Stimulated activated CD8-positive, alpha-beta memory T cell treated with anti-CD3 and anti-CD28 coated beads, Interleukin-12 subunit alpha, Interleukin-12 subunit beta, amount 100 ng/mL, for 4 hours (primary cell): Measurements from ENCODE around the gene SMAD5.

ENCODE experiments used
- DNase-seq: peaks from one replicate; pipeline ENCODE4 v3.0.0-alpha.2; 2020; ENCODE audit warnings: low read depth

Gene SMAD5

DNA sequence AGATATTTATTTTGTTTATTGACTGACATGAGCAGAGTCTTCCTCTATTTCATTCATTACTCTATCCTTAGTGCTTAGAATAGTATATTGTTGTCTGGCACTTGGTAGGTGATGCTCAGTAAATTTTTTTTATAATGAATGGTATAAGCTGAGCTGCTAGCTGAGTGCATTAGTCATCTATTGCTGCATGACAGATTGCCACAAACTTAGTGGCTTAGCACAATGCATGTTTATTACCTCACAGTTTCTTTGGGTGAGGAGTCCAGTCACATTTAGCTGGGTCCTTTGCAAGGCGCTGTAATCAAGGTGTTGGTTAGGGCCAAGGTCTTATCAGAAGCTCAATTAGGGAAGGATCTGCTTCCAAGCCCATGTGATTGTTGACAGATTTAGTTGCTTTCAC is 23.1 kb downstream of the SMAD5 start:
- no peak for DNase-seq

- DNase-seq = no peak
Measured at GRCh38 chr5:136157514-136157913, 24.9 kb downstream of the SMAD5 start.

- no peak for DNase-seq
Measured at GRCh38 chr5:136159457-136159856, 26.8 kb downstream of the SMAD5 start.

DNA sequence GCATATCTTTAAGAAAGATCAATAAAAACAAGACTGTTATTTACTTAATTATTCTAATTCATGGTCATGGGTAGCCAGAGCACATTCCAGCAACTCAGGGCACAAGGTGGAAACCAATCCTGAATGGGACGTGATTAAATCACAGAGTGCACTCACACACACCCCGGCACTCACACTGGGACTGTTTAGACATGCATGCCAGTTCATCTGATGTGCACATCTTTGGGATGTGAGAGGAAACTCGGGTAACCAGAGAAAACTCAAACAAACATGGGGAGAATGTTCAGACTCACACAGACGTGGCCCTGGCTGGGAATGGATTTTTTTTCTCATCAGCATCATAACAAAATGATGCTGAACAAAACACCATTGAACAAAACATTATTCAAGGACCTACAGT is 29.4 kb downstream of the SMAD5 start:
- DNase-seq = no peak

GRCh38 chr5:136164226-136164625 is 31.6 kb downstream of the SMAD5 start:
- no peak for DNase-seq

GRCh38 chr5:136166909-136167308 is 34.3 kb downstream of the SMAD5 start:
- no peak for DNase-seq

DNA sequence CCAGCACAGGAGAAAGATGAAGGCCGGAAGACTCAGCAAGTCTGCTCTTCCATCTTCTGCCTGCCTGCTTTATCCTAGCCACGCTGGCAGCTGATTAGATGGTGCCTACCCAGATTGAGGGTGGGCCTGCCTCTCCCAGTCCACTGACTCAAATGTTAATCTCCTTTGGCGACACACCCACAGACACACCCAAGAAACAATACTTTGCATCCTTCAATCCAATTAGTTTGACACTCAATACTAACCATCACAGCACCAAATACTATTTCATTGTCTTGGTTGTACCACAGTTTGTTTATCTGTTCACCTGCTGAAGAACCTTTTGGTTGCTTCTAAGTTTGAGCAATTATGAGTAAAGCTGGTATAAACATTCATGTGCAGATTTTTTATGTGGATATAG is 36.6 kb downstream of the SMAD5 start:
- no peak for DNase-seq

- DNase-seq = no peak
Measured at GRCh38 chr5:136174021-136174659, 41.5 kb downstream of the SMAD5 start.

GRCh38 chr5:136182618-136183017 is 50.0 kb downstream of the SMAD5 start:
- no peak for DNase-seq

GRCh38 chr5:136185974-136186665 is 53.5 kb downstream of the SMAD5 start:
- no peak for DNase-seq

DNA sequence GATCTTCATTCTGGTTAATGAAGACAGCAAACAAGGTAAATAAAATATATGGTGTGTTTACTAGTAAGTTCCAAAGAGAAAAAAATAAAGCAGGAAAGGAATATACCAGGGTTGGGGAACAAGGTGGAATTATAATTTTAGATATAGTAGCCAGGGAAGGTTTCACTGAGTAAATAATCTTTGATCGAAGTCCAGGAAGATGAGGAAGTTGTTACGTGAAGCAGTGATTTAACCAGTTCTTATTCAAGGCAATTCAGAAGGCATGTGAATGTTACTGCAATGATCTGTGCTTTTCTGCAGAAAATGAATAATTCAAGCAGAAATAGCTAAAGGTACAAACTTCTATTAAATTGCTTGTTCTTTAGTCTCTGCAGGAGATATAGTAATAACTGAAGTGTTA is 54.2 kb downstream of the SMAD5 start:
- no peak for DNase-seq

DNA sequence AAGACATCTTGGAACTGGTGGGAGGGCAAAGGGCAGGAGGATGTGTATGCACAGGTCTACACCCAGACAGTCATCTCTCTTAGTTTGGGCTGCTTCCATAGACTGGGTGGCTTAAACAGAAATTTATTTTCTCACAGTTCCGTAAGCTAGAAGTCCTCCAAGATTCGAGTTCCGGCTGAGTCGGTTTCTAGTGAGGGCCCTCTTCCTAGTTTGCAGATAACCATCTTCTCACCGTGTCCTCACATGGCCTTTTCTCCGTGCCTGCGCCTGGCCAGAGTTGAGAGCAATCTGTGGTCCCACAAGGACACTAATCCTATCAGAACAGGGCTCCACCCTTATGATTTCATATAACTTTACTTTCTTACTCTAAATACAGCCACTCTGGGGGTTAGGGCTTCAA is 56.2 kb downstream of the SMAD5 start:
- DNase-seq = no peak

DNA sequence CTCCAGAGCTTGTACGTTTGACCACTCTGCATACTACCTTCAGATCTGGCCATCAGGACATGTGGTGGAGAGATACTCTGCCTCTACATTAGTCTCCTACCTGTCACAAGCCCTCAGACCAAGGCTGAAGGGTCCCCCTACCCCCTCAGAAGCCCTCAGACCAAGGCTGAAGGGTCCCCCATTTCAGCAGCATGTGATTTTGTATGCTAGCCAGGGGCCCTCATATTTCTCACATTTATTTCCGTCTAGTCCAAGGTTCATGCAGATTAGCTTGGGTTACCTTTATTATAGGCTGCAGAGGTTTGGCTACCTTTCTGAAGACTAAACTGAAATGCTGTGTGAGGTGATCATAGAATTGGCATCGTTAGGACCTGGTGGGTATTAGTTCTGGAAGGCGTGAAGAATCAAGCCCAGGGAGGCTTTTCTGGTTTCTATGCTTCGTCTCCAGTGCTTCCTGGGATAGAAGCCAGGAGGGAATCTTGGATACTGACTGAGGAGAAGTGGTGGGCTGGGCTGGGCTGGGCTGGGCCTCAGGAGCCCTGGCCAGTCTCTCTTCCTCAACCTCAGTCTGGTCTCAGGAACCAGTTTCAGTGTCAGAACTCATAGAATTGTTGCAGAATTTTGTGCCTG is 57.6 kb downstream of the SMAD5 start:
- no peak for DNase-seq

GRCh38 chr5:136190904-136191303 is 58.3 kb downstream of the SMAD5 start:
- DNase-seq = no peak

- DNase-seq = no peak
Measured at GRCh38 chr5:136191304-136192014, 58.8 kb downstream of the SMAD5 start.

DNA sequence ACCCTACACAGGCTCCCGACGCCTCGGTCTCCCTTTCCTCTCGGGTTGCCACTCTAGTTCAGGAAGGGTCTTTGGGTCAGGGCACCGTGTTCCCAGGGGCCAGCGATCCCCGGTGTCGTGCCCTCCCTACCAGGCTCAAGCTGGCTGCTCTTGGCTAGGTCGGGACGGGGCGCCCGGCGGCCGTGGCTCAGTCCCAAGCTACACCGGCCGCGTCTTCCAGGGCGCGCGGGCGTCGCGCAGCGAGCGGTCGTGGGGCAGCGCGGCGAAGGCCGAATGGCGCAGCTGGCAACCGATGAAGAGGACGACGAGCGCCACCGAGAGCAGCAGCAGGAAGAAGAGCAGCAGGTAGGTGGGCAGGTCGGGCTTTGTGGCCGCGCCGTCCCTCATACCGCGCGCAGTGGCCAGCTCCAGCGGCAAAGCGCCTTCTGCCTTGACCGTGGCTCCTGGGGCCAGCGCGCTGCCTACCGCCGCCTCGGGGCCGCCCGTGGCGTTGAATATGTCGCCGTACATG is 59.4 kb downstream of the SMAD5 start:
- DNase-seq = no peak

DNA sequence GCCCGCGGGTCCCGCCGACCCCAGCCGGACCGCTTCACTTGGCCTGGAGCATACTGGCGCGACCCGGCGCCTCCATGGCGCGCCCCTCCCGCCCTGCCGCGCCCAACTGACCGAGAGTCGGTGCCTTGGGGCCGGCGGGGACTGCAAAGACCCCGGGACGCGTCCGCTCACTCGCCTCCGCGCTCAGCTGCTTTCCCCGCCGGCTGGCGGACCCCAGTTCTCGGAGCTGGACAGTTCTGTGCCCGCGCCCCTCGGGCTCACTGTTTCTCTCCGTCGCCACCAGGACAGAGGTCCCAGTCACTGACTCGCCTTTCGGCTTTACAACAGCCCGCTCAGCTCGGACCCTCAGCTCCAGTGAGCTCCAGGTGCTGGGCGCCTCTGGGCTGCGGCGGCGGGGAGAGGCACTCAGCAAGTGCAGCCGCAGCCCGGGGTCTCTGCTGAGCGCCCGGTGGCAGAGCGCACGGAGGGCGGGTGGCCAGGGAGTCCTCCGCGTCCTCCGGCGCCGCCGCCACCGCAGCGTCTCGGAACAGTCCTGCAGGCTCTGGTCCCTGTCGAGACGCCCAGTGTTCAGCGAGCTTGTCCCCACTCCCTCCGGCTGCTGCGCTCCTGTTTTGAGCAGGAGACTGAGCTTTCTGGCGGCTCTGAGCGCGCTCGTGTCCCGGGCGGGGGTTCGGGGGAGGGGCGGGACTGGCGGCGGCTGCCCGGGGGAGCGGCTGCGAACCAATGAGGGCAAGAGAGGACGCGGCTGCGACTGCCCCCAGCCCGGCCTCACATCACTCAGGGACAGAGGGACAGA is 60.1 kb downstream of the SMAD5 start, which contains the start of gene SMIM32:
SMIM32 (minus strand) TSS at position 637 of the 796 bp plus-strand sequence. CDS start 638 bp downstream, outside the sequence.
- DNase-seq = no peak

DNA sequence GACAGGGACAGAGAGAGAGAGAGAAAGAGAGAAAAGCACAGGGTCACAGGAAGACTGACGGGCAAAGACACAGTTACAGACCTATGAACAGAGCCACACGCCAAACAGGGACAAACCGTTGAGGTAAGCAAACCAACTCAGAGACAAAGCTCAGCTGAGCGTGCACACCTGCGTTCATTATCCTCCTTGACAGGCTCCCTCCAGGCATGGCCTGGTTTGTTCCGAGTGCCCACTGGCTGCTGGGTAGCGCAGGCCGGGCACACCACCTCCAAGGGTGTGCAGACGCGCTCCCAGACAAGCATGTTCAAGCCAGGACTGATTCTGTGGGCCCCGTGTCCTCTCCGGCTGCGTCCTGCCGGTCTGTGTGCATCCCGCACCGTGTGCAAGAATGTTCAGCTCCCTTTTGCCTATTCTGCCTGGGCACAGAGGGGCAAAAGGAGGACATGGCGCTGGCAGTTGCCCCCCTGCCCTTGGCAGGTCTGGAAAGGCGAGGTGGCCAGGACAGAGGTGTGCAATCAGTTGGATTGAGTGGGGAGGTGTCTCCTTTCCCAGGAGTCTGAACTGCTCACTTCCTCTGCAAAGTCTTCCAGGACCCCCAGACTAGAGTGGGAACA is 60.8 kb downstream of the SMAD5 start:
- DNase-seq = no peak

- no peak for DNase-seq
Measured at GRCh38 chr5:136194576-136194975, 61.9 kb downstream of the SMAD5 start.

- DNase-seq = no peak
Measured at GRCh38 chr5:136195971-136196820, 63.6 kb downstream of the SMAD5 start.
